ENCODE results near the gene NR2C2. TPM values are rescaled to one million over a fixed set of nuclear protein-coding genes. Genes with fewer than 3 reads are reported as not detected.

NR2C2 gene
- total and polyA plus RNA-seq, 12 donors: 6.4 to 42.2 (median 26.6) TPM

GRCh38 chr3:14927308-14927707 is 20.1 kb upstream of the NR2C2 start:
- Histone ChIP-seq H3K27me3 (no peaks in the 10 kb centered on the region), H3K4me3 (no peak overlapping the region), H3K4me1 (replicated peaks in 1 of 2) (no peaks in the 10 kb centered on the region), H3K36me3 (replicated peaks in 1 of 2) (no peaks in the 10 kb centered on the region), H3K9me3 (replicated peaks in 1 of 3) (no peaks in the 10 kb centered on the region), H3K27ac (no peak overlapping the region)
- intact Hi-C loops (cut with DNase I): loop anchor here (10.0 kb wide), 2 partner anchors 127 to 423 kb away; no protein-coding TSS in a partner anchor
- TF ChIP-seq, protein P1, sequence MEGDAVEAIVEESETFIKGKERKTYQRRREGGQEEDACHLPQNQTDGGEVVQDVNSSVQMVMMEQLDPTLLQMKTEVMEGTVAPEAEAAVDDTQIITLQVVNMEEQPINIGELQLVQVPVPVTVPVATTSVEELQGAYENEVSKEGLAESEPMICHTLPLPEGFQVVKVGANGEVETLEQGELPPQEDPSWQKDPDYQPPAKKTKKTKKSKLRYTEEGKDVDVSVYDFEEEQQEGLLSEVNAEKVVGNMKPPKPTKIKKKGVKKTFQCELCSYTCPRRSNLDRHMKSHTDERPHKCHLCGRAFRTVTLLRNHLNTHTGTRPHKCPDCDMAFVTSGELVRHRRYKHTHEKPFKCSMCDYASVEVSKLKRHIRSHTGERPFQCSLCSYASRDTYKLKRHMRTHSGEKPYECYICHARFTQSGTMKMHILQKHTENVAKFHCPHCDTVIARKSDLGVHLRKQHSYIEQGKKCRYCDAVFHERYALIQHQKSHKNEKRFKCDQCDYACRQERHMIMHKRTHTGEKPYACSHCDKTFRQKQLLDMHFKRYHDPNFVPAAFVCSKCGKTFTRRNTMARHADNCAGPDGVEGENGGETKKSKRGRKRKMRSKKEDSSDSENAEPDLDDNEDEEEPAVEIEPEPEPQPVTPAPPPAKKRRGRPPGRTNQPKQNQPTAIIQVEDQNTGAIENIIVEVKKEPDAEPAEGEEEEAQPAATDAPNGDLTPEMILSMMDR (IDR thresholded peaks at IDR 0.05): no peak
- TF ChIP-seq POLR2A (IDR thresholded peaks at IDR 0.05): no peak
- DNase-seq: no peak
- 88 to 92% (median 90%) methylated on average over 5 of the region's 5 CpGs for WGBS, 4 donors

DNA sequence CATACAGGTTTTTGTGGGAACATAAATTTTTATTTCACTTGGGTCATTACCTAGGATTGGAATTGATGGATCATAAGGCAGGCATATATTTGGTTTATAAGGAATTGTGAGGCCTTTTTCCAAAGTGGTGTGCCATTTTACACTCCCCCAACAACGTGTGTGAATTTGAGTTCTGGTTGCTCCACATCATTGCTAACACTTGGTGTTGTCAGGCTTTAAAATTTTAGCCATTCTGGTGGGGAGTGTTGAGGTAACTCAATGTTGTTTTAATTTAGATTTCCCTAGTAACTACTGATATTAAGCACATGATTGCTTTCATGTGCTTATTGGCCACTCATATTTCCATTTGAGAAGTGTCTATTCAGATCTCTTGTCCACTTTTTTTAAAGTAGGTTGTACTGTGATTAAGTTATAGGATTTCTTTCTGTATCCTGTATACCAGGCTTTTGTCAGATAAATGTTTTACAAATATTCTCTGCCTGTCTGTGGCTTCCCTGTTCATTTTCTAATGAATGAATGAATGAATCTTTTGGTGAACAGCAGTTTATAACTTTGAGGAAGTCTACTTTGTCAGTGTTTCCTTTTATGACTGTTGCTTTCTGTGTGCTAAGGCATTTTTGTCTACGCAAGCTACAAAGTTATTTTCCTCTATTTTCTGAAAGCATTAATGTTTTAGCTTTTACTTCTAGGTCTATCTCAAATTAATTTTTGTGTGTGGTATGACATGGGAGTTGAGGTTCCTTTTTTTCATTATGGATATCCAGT is 17.9 kb upstream of the NR2C2 start:
- Histone ChIP-seq H3K27ac (peak overlapping the region in 1 of 5 donors; percentile 2), H3K36me3 (replicated peaks in 1 of 2) (peaks cover 0 to 6% of the 10 kb centered on the region in 2 donors), H3K4me1 (replicated peaks in 1 of 2) (no peaks in the 10 kb centered on the region), H3K27me3 (no peaks in the 10 kb centered on the region), H3K9me3 (replicated peaks in 1 of 3) (no peaks in the 10 kb centered on the region), H3K4me3 (no peak overlapping the region)
- no peak for DNase-seq
- intact Hi-C loops (cut with DNase I): loop anchor here (10.0 kb wide), 2 partner anchors 125 to 425 kb away; no protein-coding TSS in a partner anchor
- 70 to 91% (median 79%) methylated on average over 2 of the region's 2 CpGs for WGBS, 4 donors
- TF ChIP-seq, protein P1 (IDR thresholded peaks at IDR 0.05): no peak
- TF ChIP-seq POLR2A (IDR thresholded peaks at IDR 0.05): no peak

DNA sequence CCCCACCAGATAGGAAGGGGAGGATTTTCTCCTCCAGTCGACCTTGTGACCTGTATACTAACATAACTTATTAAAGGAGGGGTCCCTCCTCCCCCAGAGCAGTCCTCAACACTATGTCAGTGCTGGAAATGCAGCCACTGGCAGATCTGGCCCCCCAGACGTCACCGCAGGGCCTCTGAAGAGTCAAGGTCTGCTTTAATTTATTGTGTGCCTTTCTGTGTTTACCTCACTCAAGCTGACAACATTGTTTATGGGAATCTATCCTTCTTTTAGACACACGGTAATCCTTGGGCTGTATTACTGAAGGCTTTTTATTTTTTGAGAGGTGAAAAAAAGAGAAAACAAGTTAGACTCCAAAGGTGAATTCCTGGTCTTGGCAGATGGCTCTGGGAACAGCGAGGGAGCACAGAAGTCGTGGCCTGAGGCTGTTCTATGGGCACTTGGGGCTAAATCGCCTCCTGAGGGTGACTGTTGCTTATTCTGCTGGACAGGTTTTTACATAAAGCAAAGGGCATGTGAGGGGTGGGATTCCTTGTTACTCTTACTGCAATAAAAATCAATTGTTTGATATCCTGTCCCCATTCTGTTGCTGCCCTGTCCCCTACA is 13.5 kb upstream of the NR2C2 start:
- Histone ChIP-seq H3K4me1 (replicated peaks in 1 of 2) (no peaks in the 10 kb centered on the region), H3K9me3 (replicated peaks in 1 of 3) (no peaks in the 10 kb centered on the region), H3K27me3 (no peaks in the 10 kb centered on the region), H3K4me3 (no peak overlapping the region), H3K36me3 (replicated peaks in 1 of 2) (peaks cover 0 to 6% of the 10 kb centered on the region in 2 donors), H3K27ac (no peak overlapping the region)
- TF ChIP-seq, protein P1 (IDR thresholded peaks at IDR 0.05): no peak
- TF ChIP-seq POLR2A (IDR thresholded peaks at IDR 0.05): no peak
- intact Hi-C loops (cut with DNase I): no loop called here
- 58 to 64% (median 63%) methylated on average over 7 of the region's 7 CpGs for WGBS, 4 donors
- DNase-seq: peak in 1 of 7 donors; percentile 21

- 77 to 91% (median 88%) methylated on average over 6 of the region's 6 CpGs for WGBS, 4 donors
- intact Hi-C loops (cut with DNase I): no loop called here
- DNase-seq: peak in 1 of 7 donors; percentile 14
- Histone ChIP-seq H3K36me3 (replicated peaks in 1 of 2) (peaks cover 0 to 6% of the 10 kb centered on the region in 2 donors), H3K27ac (no peak overlapping the region), H3K4me3 (no peak overlapping the region), H3K27me3 (no peaks in the 10 kb centered on the region), H3K4me1 (replicated peaks in 1 of 2) (no peaks in the 10 kb centered on the region), H3K9me3 (replicated peaks in 1 of 3) (no peaks in the 10 kb centered on the region)
- TF ChIP-seq, protein P1 (IDR thresholded peaks at IDR 0.05): no peak
- TF ChIP-seq POLR2A (IDR thresholded peaks at IDR 0.05): no peak
Measured at GRCh38 chr3:14935592-14936345, 11.6 kb upstream of the NR2C2 start.
